ENCODE results near the gene ATP1A3. TPM values are rescaled to one million over a fixed set of nuclear protein-coding genes. Genes with fewer than 3 reads are reported as not detected.

The ATP1A3 gene
- total RNA-seq, 1 experiment from 2014 or later = 34.7 TPM

DNA sequence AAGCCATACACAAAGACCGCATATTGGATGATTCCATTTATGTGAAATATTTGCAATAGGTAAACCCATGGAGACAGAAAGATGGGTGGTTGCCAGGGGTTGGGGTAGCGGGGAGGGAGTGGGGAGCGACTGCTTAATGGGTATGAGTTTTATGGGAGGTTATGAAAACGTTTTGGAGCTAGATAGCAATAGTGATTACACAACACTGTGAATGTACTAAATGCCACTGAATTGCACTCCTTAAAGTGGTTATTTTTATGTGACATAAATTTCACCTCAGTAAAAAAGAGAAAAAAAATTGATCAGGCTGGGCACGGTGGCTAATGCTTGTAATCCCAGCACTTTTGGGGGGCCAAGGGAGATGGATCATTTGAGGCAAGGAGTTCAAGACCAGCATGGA, 39.4 kb upstream of the ATP1A3 start:
- no peaks in the 10 kb centered on the region for H3K79me2 ChIP-seq (ENCODE audit: insufficient read depth, low read length)
- no peaks in the 10 kb centered on the region for H4K20me1 ChIP-seq (ENCODE audit: insufficient read depth)
- no peak overlapping the region for H3K4me3 ChIP-seq (replicated peaks in 1 of 2; ENCODE audit: low read depth in 1 of 2, low read length in 2 of 2)
- H3K36me3 ChIP-seq (ENCODE audit: control insufficient read depth in 1 of 2, insufficient read depth in 2 of 2, low read length in 2 of 2) = no peaks in the 10 kb centered on the region
- CTCF ChIA-PET = no interaction called here
- RAD21 ChIA-PET (ENCODE audit: low non-redundant PET in 1 of 2, low total read pairs in 2 of 2, uncharacterized antibody in 2 of 2, unreplicated experiment in 2 of 2) = no interaction called here
- no peak overlapping the region for H2AFZ ChIP-seq (ENCODE audit: low read depth, low read length, poor library complexity, severe bottlenecking)
- H3K4me2 ChIP-seq (ENCODE audit: low read length) = no peak overlapping the region
- BruUV-seq (replicated peaks) = no TSS peak
- no peaks in the 10 kb centered on the region for H3K9me3 ChIP-seq (ENCODE audit: control insufficient read depth in 1 of 2, insufficient read depth in 1 of 2, low read depth in 1 of 2, low read length in 2 of 2)
- H3K4me1 ChIP-seq (ENCODE audit: control insufficient read depth in 1 of 2, insufficient read depth in 2 of 2, low read length in 2 of 2) = peaks cover 6 to 22% of the 10 kb centered on the region in 2 experiments
- no peak overlapping the region for H3K27ac ChIP-seq (ENCODE audit: low read depth, low read length)
- DNase-seq (ENCODE audit: low read depth, low spot score) (no peak), ATAC-seq (no peak)
- POLR2A ChIA-PET = no interaction called here
- TF ChIP-seq, protein P1, sequence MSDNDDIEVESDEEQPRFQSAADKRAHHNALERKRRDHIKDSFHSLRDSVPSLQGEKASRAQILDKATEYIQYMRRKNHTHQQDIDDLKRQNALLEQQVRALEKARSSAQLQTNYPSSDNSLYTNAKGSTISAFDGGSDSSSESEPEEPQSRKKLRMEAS (IDR thresholded peaks at IDR 0.05) = no peak
- H3K9me2 ChIP-seq (ENCODE audit: insufficient read depth) = no peaks in the 10 kb centered on the region
- no peaks in the 10 kb centered on the region for H3K27me3 ChIP-seq (ENCODE audit: insufficient read depth, low read length)
- no peak overlapping the region for H3K9ac ChIP-seq (ENCODE audit: low read length)
- intact Hi-C loops (cut with micrococcal nuclease) = no loop called here

DNA sequence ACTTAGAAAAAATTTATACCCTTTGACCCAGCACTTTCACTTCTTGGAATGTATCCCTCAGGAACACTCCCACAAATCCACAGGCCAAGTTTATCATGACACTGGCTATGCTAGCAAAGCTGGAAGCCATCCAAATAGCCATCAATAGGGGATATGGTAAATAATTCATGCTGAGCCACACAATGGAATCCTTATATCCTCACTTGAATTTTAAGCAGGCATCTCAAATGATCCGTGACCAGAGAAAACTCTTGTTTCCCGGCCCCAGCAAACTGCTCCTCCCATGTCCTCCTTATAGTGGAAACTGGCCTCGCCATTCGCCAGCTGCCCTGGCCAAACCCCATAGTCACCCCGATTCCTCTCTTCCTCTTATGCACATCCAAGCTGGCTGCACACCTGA, 38.4 kb upstream of the ATP1A3 start:
- Histone ChIP-seq H2AFZ (ENCODE audit: low read depth, low read length, poor library complexity, severe bottlenecking) (no peak overlapping the region), H3K27me3 (ENCODE audit: insufficient read depth, low read length) (no peaks in the 10 kb centered on the region), H3K4me3 (replicated peaks in 1 of 2; ENCODE audit: low read depth in 1 of 2, low read length in 2 of 2) (no peak overlapping the region), H3K9ac (ENCODE audit: low read length) (no peak overlapping the region), H3K4me1 (ENCODE audit: control insufficient read depth in 1 of 2, insufficient read depth in 2 of 2, low read length in 2 of 2) (peaks cover 6 to 24% of the 10 kb centered on the region in 2 experiments), H3K9me3 (ENCODE audit: control insufficient read depth in 1 of 2, insufficient read depth in 1 of 2, low read depth in 1 of 2, low read length in 2 of 2) (no peaks in the 10 kb centered on the region), H3K27ac (ENCODE audit: low read depth, low read length) (no peak overlapping the region), H3K9me2 (ENCODE audit: insufficient read depth) (no peaks in the 10 kb centered on the region), H3K79me2 (ENCODE audit: insufficient read depth, low read length) (no peaks in the 10 kb centered on the region), H3K4me2 (ENCODE audit: low read length) (no peak overlapping the region), H3K36me3 (ENCODE audit: control insufficient read depth in 1 of 2, insufficient read depth in 2 of 2, low read length in 2 of 2) (no peaks in the 10 kb centered on the region), H4K20me1 (ENCODE audit: insufficient read depth) (no peaks in the 10 kb centered on the region)
- ATAC-seq (no peak), DNase-seq (ENCODE audit: low read depth, low spot score) (no peak)
- POLR2A ChIA-PET = interaction anchor here (0.6 kb wide), 1 partner anchor 22 kb away, joined by 3 read pairs; no protein-coding TSS in a partner anchor
- RAD21 ChIA-PET (ENCODE audit: low non-redundant PET in 1 of 2, low total read pairs in 2 of 2, uncharacterized antibody in 2 of 2, unreplicated experiment in 2 of 2) = no interaction called here
- BruUV-seq (replicated peaks) = no TSS peak
- TF ChIP-seq EZH2 (IDR thresholded peaks at IDR 0.05) (no peak), FOSL1 (IDR thresholded peaks at IDR 0.05; ENCODE audit: low read depth) (no peak), POLR2A (IDR thresholded peaks at IDR 0.05; ENCODE audit: borderline replicate concordance, extremely low read depth, insufficient read depth, insufficient read length) (no peak), JUND (IDR thresholded peaks at IDR 0.05) (no peak), SIN3A (IDR thresholded peaks at IDR 0.05; ENCODE audit: low read depth) (no peak), SRF (IDR thresholded peaks at IDR 0.05; ENCODE audit: low read depth) (no peak), YY1 (IDR thresholded peaks at IDR 0.05; ENCODE audit: extremely low read depth, insufficient replicate concordance, low read depth, low read length) (no peak), ZFX (IDR thresholded peaks at IDR 0.05) (no peak), ELF1 (IDR thresholded peaks at IDR 0.05; ENCODE audit: borderline replicate concordance, low read depth) (no peak), SP1 (IDR thresholded peaks at IDR 0.05; ENCODE audit: low read depth) (no peak), CBX3 (IDR thresholded peaks at IDR 0.05; ENCODE audit: low read depth) (no peak), RAD21 (IDR thresholded peaks at IDR 0.05; ENCODE audit: low read depth) (no peak), ZNF274 (IDR thresholded peaks at IDR 0.05; ENCODE audit: low read depth, low read length) (no peak)
- TF ChIP-seq, protein P2, sequence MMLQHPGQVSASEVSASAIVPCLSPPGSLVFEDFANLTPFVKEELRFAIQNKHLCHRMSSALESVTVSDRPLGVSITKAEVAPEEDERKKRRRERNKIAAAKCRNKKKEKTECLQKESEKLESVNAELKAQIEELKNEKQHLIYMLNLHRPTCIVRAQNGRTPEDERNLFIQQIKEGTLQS (IDR thresholded peaks at IDR 0.05) = no peak
- TF ChIP-seq, protein P1 (IDR thresholded peaks at IDR 0.05) = no peak
- intact Hi-C loops (cut with micrococcal nuclease) = no loop called here
- CTCF ChIA-PET = no interaction called here
